Gastrocnemius medialis (tissue), 4 donors: ENCODE measurements around the gene HABP2.

ENCODE experiments used
- CTCF ChIP-seq, 5 experiments: fragments of 450-650 bp in 3 of 5; fragments of 200-600 bp in 2 of 5; sonication (generic) in 2 of 5; IDR thresholded peaks in 4 of 5; conservative IDR thresholded peaks in 1 of 5; 1 replicate in 4 of 5; 2 replicates in 1 of 5; pipeline ENCODE4 v1.5.1; 2016 to 2019; ENCODE audit warnings: antibody characterized with exemption in 5 of 5, mild to moderate bottlenecking in 3 of 5, moderate library complexity in 3 of 5
- POLR2A ChIP-seq, 2 donors: fragments of 450-650 bp; IDR thresholded peaks; one replicate each; pipeline ENCODE4 v1.6.1; 2017; ENCODE audit warnings: antibody characterized with exemption in 2 of 2, mild to moderate bottlenecking in 2 of 2, moderate library complexity in 2 of 2

- no peak for TF ChIP-seq POLR2A (IDR thresholded peaks at IDR 0.05)
- TF ChIP-seq CTCF (IDR thresholded peaks at IDR 0.05 in 4 of 5, conservative IDR thresholded peaks at IDR 0.05 in 1 of 5), result no peak
Observed at GRCh38 chr10:113557903-113558321, 5.1 kb downstream of the HABP2 start.
